Fibroblast of upper back skin (primary cell): Measurements from ENCODE around the gene FUT4.
"Not testable (repeated sequence)": the region's sequence is repeated elsewhere in the genome, so short reads cannot be mapped to it uniquely, and the experiment has no call there.

Experiments
- DNase-seq: peaks from one replicate; pipeline ENCODE4 v3.0.0-alpha.2; 2013

The FUT4 gene, protein sequence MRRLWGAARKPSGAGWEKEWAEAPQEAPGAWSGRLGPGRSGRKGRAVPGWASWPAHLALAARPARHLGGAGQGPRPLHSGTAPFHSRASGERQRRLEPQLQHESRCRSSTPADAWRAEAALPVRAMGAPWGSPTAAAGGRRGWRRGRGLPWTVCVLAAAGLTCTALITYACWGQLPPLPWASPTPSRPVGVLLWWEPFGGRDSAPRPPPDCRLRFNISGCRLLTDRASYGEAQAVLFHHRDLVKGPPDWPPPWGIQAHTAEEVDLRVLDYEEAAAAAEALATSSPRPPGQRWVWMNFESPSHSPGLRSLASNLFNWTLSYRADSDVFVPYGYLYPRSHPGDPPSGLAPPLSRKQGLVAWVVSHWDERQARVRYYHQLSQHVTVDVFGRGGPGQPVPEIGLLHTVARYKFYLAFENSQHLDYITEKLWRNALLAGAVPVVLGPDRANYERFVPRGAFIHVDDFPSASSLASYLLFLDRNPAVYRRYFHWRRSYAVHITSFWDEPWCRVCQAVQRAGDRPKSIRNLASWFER

DNA sequence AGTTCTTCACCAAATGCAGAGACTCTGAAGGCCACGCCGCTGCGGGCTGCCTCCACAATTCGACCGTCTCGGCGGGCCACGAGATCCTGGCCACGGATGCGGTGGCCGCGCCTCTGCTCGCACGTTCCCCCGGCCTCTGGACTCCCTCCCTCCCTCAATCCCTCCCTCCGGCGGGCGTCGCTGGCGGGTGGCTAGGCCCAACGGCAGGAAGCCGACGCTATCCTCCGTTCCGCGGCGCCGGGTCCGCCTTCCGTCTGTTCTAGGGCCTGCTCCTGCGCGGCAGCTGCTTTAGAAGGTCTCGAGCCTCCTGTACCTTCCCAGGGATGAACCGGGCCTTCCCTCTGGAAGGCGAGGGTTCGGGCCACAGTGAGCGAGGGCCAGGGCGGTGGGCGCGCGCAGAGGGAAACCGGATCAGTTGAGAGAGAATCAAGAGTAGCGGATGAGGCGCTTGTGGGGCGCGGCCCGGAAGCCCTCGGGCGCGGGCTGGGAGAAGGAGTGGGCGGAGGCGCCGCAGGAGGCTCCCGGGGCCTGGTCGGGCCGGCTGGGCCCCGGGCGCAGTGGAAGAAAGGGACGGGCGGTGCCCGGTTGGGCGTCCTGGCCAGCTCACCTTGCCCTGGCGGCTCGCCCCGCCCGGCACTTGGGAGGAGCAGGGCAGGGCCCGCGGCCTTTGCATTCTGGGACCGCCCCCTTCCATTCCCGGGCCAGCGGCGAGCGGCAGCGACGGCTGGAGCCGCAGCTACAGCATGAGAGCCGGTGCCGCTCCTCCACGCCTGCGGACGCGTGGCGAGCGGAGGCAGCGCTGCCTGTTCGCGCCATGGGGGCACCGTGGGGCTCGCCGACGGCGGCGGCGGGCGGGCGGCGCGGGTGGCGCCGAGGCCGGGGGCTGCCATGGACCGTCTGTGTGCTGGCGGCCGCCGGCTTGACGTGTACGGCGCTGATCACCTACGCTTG is at the start of gene FUT4:
Gene FUT4, plus strand, starts transcription at position 227 of the 951 bp plus-strand sequence. Its CDS starts 213 bp downstream, at position 440.
- peak; percentile 81 for DNase-seq

DNA sequence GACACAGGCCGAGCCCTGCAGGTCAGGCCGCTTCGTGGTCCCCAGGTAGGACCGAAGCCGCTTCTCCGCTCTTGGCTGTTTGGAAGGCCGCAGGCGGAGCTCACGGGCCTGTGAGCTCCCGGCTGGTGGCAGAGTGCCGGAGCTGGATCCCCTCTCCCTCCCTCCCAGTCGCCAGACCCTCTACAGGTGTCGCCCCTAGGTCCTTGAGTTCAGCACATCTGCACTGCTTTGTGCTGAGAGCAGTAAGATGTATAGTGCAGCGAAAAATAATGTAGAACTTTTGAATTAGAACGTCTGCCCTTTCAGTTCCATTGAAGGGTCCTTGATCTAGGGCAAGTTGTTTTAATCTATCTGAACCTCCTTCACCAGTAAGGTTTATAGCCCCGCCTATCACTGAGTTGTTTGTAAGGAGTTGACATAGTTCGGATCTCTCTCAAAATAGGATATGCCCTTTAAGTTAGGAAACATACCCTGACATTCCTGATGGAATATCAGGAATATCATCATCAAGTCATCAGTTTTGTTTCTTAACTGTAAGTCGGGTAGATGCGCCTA is 49.5 kb upstream of the FUT4 start:
- no peak for DNase-seq

DNA sequence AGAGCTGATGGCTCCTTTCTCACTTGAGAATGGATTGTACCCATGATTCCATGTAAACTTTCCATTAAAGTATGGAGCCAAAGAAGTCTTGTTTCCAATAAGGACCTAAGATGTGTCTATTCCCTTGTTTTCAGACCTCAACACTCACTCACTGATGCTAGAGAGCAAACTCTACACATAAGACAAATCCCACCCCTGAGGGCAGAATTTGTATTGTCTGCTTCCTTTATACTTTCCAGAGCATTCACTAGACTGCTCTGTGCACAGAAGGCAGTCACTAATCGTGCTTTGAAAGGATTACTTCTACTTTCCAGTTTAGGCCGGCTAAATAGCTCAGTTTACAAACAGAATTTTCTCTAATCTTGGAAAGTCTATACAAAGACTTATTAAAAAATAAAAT is 43.5 kb upstream of the FUT4 start:
- no peak for DNase-seq

DNA sequence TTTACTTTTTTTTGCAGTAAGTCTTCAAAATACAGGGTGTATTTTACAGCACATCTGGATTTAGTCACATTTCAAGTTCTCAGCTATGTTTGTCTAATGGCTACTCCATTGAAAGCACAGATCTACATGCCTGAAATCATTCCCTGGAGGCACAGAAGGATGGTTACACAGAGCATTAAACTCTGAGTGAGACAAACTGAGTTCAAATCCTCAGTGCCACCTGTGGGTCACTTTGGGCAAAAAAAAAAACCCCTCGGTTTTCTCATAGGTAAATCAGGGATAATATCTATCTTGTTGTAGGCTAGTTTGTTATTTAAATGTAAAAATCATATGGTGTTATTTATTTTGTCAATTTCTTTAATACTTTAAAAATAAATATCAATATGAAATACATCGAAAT is 42.2 kb upstream of the FUT4 start:
- no peak for DNase-seq

DNA sequence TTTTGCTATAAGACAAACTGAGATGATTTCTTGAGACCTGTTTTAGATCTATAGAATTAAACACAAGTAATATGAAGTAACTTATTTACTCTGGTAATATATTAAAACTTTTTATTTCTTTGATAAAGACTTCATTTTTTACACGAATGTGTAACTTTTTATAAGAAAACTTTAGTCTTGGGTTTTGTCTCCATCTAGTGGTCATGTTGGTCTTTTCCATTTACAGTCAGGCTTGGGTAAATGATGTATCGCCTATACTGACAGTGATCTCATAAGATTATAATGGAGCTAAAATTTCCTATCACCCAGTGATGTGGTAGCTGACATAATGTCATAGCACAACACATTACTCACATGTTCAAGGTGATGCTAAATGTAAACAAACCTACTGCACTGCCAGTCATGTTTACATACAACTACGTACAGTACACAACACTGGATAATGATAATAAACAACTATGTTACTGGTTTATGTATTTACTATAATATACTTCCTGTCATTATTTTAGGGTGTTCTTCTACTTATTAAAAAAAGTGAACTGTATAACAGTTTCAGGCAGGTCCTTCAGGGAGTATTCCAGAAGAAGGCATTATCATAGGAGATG is 38.9 kb upstream of the FUT4 start:
- DNase-seq, result peak; percentile 68

DNA sequence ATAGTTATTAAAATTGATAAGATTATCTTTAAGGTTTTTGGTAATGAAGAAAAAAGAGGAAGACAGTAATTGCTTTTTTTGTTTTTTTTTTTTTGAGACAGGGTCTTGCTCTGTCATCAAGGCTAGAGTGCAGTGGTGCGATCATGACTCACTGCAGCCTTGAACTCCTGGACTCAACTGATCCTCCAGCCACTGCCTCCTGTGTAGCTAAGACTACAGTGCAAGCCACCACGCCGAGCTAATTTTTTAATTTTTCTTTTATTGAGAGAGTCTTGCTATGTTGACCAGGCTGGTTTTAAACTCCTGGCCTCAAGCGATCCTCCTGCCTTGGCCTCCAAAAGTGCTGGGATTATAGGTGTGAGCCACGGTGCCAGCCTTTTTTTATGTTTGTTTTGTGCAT is 37.2 kb upstream of the FUT4 start:
- not testable (repeated sequence) for DNase-seq

DNA sequence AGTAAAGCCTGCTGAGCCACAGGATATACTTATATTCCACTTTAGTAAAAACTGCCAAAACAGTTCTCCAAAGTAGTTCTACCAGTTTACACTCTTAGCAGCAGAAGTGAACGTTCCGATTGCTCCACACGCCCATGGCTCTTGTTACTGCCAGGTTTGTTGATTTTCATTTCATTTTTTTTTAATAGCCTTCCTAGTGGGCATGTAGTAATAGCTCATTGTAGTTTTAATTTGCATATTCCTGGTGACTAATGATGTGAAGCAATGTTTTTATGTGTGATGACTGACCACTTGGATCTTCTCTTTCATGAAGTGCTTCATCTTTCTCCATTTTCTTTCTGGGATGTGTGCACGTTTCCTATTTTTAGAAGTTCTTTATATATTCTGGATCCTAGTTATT is 36.2 kb upstream of the FUT4 start:
- no peak for DNase-seq

DNA sequence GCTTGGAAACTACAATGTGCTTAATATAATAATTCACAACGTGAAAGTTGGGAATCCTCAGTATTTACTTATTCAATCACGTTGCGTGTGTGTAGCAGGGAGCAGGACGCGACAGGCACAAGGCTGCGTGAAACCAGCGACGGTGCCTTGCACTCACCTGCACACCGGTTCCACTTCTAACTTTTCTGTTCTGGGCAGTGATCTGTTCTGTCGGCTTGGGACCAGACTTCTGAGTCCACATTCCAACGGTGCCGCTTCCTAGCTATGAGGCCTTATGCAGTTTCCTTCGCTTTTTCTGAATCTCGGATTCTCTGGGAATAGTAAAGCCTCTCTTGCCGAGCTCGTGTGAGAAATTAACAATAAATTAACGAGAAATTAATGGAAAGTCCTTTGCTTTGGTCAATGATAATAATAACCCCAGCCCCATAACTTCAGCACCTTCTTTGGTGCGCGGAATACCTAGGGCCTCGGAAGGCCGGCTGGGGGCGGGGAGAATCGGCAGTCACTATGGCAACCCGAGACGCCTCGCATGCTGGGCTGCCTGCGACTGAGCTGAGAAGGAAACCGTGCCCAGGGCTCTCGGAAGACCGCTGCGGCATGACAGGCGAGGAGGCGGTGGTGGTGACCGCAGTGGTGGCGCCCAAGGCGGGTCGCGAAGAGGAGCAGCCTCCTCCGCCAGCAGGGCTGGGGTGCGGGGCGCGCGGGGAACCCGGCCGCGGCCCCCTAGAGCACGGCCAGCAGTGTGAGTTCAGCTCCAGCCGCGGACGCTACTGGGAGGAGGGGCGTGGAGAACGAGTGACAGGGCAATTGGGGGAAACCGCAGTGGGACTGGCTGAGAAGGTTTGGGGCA is 31.6 kb upstream of the FUT4 start, which contains the start of gene C11orf97:
Gene C11orf97, plus strand, starts transcription at position 530 of the 850 bp plus-strand sequence. Its CDS starts 68 bp downstream, at position 598.
- peak; percentile 19 for DNase-seq

DNA sequence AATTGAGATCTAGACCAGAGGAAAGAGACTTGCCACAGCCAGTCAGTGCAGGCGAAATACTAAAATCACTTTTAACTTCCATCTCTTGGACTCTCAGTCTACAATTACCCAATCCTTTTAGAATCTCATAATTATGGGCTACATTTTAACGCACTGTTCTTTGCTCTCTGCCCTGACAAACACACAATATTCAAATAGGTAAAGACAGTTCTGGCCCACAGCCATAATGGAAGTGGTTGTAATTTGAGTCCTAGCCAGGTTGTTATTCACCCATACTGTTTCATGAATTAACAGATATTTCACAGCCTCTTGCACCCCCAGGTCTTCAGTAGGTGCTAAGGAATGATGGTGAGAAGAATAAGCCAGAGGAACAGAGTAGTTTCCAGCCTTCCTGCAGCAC is 30.6 kb upstream of the FUT4 start:
- DNase-seq, result no peak

DNA sequence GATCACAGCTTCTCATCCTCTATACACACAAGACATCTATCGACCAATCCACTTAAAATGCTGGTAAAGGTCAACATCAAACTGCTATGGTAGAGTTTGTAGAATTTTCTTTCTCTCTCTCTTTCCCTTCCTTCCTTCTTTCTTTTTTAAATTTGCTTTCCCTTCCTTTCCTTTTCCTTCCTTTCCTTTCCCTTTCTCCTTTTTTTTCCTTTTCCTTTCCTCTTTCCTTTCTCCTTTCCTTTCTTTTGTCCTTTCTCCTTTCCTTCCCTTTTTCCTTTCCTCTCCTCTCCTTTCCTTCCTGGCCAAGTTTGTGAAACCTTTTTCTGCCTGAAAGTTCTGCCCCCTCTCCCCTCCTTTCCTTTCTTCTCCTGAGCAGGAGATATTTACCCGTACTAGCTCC is 28.3 kb upstream of the FUT4 start:
- DNase-seq, result no peak

DNA sequence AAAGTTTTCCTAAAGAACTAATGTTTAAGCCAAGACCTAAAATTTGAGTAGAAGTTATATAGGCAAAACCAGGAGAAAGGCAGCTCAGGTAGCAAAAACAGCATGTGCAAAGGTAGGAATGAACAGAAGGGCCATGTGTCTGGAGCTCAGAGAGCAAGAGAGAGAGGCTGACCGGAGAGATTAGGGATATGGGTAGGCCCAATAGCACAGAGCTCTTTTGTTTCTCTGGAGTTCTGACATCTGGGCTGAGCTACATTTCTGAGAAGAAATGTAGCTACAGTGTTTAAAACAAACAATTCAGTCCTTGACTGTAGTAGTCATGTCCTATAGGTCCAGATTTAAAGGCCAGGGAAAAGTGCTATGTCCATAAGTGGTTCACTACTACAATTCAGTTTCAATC is 27.0 kb upstream of the FUT4 start:
- no peak for DNase-seq

DNA sequence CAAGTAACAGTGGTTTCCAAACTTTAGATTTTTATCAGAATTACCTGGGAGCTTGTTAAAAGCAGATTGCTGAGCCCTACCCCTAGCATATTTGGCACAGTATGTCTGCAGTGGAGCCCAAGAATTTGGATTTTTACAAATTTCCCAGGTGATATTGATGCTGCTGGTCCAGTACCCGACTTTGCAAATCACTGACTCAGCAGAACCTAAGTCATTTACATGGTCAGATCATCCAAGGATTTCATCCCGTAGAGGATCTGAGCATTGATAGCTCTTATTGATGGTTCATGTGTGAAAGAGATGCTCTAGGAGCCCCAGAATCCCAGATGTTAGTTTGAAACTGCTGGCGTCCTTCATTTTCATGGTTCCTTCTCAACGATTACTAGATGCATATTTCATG is 25.4 kb upstream of the FUT4 start:
- DNase-seq, result no peak

DNA sequence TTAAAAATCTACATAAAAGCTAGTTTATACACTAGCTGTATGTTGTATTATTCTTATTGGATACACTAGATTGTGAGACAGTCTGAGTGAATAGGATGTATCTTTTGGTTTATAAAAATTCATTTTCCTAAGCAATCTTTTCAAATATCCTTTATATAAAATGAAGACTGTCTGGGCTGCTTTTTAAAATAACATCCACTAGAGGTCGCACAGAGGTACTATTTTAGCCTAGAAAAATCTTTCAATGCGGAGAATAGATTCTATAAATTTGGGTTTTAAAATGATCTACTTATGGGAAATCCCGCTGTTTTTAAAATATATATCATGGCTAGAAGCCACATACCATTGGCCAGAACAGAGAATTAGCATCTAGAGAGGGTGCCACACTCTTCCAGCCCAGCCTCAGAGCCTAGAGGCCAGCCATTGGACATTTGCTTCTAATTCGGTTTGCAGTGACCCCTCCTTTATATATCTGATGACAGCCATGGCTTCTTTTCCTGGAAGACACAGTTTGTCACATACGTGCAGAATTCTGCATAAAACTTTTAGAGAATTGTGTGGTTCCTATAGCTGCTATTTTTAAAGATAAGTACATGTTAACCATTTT is 24.1 kb upstream of the FUT4 start:
- DNase-seq, result peak; percentile 44

DNA sequence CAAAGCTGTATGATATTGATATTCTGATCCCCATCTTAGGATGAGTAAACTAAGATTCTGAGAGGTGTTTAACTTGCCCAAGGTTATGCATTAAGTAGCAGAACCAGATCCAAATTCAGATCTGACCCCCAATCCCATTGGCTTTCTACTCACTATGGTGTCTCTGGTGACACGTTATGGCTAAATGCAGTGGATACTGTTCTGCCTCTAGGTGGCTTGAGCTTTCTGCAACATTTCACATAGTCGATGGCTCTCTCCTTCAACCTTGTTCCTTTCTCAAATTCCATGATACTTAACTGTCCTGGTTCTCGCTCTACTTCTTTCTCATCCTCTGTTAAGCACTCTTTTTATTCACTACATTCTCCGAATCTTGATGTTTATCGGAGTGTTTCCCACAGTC is 22.0 kb upstream of the FUT4 start:
- no peak for DNase-seq

DNA sequence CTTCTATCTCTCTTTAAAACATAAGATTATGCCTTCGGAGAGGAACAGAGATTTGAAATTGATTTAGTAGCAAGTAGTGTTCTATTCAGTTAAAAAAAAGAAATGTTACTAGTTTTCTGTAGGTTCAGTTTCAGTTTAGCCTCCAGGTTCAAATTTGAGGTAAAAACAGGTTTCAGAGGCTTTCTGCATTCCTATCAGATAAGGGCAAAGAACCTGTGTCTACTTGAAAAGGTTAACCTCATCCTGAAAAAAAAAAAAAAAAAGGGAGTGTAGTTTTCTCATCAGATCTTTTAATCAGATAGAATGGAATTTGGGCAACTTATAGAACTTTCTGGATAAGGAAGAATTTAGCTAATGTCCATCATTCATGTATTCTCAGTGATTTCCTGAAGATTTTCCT is 19.4 kb upstream of the FUT4 start:
- DNase-seq, result no peak

DNA sequence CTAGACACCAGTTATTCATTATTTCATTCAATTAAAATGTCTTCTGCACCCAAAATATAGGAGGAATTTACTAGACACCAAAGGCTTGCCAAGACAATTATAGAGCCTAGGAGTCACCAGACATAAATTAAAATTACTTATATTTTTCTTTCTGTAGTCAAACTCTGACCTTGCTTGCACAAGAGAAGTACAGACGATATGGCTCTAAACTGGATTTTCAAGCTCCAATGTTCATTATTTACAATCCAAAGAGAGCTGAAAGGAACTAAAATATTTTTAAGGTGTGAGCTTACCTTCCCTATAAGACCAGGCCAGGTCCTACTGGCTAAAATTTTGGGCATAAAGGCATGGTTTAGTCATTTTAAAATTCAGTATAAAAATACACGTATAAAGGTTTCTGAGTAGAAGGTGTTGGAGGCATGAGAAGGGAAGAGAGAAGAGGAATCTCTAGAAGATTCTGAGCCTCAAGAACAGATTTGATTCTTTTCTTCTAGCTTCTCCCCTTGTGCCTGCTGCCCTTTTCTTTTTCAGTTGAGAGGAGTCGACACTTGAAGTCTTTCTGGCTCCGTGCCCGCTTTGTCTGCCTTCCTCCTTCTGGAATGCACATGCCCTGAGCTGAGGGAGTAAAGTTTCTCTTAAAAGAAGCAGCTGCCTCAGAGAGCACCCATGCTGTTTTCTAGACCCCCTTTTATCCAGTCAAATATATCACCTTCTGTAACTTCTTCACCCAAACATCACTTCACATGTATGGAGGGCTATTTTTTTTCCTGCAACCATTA is 18.0 kb upstream of the FUT4 start:
- DNase-seq, result peak; percentile 89

DNA sequence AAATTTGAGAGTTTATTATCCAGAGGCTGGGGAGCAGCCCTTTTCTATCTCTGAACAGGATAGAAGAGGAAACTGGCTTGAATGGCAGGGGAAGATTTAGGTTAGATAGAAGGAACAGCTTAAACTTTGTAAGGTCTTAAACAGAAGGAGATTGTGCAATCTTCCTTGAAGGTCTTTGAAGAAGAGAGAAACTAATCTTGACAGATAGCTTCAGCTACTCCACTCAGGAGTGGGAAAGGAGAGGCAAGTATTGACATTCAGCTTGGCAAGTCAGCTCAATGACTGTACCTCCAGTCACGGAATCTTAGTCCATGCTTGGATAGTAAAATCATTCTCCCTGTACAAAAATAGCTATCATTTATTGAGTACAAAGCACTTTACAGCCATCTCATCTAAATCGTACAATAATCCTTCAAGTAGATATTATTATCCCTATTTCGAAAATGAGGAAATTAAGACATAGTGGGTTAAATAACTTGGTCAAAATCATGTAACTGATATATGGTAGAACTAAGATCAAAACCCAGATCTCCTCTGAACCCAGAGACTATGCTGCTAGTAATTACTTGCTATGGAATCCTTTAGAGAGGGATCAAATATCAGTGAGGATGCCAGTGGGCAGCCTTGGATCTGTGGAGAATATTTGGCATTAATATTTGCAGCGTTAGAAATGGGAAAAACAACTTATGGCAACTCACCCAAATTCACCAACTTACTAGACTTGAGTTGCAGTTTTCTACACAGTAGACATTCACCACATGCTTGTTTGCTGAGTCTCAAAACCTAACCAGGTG is 16.9 kb upstream of the FUT4 start:
- peak; percentile 24 for DNase-seq

DNA sequence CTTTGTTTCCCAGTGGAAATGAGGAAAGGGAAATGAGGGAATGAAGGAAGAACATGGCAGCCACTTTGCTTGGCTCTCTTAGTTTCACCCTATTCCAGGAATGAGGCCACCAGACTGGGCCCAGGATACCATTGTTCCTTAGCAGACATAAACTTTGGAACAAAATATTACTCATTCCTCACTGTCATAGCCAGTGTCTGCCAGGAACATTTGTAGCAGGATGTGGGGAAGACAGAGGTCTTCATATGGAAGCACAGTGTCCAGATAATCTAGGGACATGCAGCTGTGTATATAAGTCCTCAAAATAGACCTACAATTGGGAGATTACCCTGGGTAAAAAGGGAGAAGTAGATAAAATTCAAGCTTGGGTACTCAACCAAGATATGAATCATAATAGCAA is 15.2 kb upstream of the FUT4 start:
- no peak for DNase-seq

DNA sequence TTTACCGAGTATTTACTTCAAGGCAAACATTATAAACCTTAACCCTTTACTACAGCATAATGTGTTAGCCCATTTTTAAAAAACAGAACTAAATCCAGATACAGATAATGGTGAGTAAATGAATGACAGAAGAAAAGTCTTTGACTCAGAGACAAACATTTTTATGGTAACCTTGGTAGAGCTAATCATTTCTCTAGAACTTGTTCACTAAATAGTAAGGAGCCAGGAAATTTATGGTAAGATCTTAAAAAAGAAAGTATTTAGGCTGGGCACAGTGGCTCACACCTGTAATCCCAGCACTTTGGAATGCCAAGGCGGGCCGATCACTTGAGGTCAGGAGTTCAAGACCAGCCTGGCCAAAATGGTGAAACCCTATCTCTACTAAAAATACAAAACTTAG is 11.5 kb upstream of the FUT4 start:
- no peak for DNase-seq

DNA sequence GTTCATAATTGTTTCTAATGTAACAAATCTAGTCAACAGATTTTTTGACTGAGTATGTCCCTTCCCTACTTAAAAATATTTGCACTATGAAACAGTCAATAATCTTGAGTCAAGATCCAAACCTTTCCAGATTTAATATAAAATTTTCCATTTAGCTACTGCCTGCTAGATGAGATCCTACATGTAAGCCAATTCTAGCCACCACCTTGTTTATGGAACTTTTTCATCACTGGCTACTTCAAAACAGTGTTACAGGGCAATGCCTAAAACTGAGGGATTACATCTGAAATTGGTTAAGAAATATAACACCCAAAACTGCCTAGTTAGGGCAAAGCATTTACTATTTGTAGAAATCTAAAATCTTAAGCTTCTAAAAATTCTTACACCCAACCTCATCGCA is 10.5 kb upstream of the FUT4 start:
- DNase-seq, result no peak
